GM21737 (cell line): ENCODE measurements around the gene IRX3.

ENCODE experiments used
- ATAC-seq: cut with Tn5 transposase; IDR thresholded peaks from one replicate; pipeline ENCODE4 v1.9.1; 2021; ENCODE audit warnings: mild to moderate bottlenecking, moderate library complexity; ENCODE audit not compliant: unreplicated experiment

The IRX3 gene

GRCh38 chr16:54240271-54241129 lies 46.1 kb downstream of the IRX3 start:
- ATAC-seq = no peak

GRCh38 chr16:54239456-54239855 lies 47.1 kb downstream of the IRX3 start:
- ATAC-seq = no peak

GRCh38 chr16:54236773-54237172 lies 49.8 kb downstream of the IRX3 start:
- no peak for ATAC-seq

- no peak for ATAC-seq
Measured at GRCh38 chr16:54233615-54234014, 53.0 kb downstream of the IRX3 start.
